HCT116 (cell line): Measurements from ENCODE around the gene CEP290.

Experiments used
- CEBPB ChIP-seq: IDR thresholded peaks from 2 replicates; pipeline ENCODE4 v1.6.1; 2012; ENCODE audit warnings: low read depth
- EGR1 ChIP-seq: IDR thresholded peaks from 2 replicates; pipeline ENCODE4 v1.6.1; 2012; ENCODE audit warnings: low read depth
- EZH2 ChIP-seq: fragments of 200-600 bp; sonication (generic); IDR thresholded peaks from 2 replicates; pipeline ENCODE4 v1.6.1; 2017; ENCODE audit warnings: antibody characterized with exemption, mixed run types
- POLR2A ChIP-seq: IDR thresholded peaks from 2 replicates; pipeline ENCODE4 v1.7.0; 2011; ENCODE audit warnings: borderline replicate concordance; ENCODE audit not compliant: insufficient read depth, insufficient read length; ENCODE audit errors: extremely low read depth
- POLR2AphosphoS5 ChIP-seq: IDR thresholded peaks from 2 replicates; pipeline ENCODE4 v1.6.1; 2011; ENCODE audit warnings: mild to moderate bottlenecking, low read depth, low read length, moderate library complexity
- RAD21 ChIP-seq: IDR thresholded peaks from 2 replicates; pipeline ENCODE4 v1.6.1; 2012; ENCODE audit warnings: low read depth, mild to moderate bottlenecking
- SRF ChIP-seq: IDR thresholded peaks from 2 replicates; pipeline ENCODE4 v1.6.1; 2012; ENCODE audit warnings: low read depth
- YY1 ChIP-seq: IDR thresholded peaks from 2 replicates; pipeline ENCODE4 v1.6.1; 2011; ENCODE audit warnings: low read length, low read depth, moderate library complexity, mild to moderate bottlenecking; ENCODE audit not compliant: insufficient replicate concordance; ENCODE audit errors: extremely low read depth
- TF ChIP-seq, protein P1 (sequence below): IDR thresholded peaks from 2 replicates; pipeline ENCODE4 v1.6.1; 2011; ENCODE audit warnings: mild to moderate bottlenecking, low read length, moderate library complexity; ENCODE audit not compliant: insufficient replicate concordance; ENCODE audit errors: extremely low read depth
- TF ChIP-seq, protein P2 (sequence below), 3 experiments: fragments of 200-600 bp in 1 of 3; sonication (generic) in 1 of 3; IDR thresholded peaks in 2 of 3; conservative IDR thresholded peaks in 1 of 3; 2 replicates each; pipeline ENCODE4 v1.5.1; 2012 to 2017; ENCODE audit warnings: low read depth in 2 of 3, low read length in 2 of 3, antibody characterized with exemption in 1 of 3, borderline replicate concordance in 1 of 3, control low read depth in 1 of 3, mild to moderate bottlenecking in 1 of 3, mixed read lengths in 1 of 3, mixed run types in 1 of 3, moderate library complexity in 1 of 3; ENCODE audit not compliant: insufficient read depth in 1 of 3
- TF ChIP-seq, protein P3 (sequence below): IDR thresholded peaks from 2 replicates; pipeline ENCODE4 v1.6.1; 2012; ENCODE audit warnings: low read depth
- TF ChIP-seq, protein P4 (sequence below): IDR thresholded peaks from 2 replicates; pipeline ENCODE4 v1.6.1; 2012

DNA sequence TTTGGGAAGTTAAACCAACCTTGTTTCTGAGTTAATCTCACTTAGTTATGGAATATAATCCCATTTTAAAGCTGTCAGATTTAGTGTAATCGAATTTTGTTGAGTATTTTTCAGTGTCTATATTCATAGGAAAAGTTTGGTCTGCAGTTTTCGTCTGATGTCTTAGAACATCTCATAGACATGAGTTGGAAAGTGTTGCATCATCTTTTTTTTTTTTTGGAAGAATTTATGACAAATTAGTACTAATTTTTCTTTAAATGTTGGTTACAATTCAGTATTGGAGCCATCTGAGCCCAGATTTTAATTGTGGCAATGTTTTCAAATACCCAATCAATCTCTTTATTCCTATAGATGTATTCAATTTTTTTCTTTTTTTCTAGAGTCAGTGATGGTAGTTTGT is 140.6 kb downstream of the CEP290 start:
- no peak for TF ChIP-seq EZH2
- TF ChIP-seq, protein P1, sequence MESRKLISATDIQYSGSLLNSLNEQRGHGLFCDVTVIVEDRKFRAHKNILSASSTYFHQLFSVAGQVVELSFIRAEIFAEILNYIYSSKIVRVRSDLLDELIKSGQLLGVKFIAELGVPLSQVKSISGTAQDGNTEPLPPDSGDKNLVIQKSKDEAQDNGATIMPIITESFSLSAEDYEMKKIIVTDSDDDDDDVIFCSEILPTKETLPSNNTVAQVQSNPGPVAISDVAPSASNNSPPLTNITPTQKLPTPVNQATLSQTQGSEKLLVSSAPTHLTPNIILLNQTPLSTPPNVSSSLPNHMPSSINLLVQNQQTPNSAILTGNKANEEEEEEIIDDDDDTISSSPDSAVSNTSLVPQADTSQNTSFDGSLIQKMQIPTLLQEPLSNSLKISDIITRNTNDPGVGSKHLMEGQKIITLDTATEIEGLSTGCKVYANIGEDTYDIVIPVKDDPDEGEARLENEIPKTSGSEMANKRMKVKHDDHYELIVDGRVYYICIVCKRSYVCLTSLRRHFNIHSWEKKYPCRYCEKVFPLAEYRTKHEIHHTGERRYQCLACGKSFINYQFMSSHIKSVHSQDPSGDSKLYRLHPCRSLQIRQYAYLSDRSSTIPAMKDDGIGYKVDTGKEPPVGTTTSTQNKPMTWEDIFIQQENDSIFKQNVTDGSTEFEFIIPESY: no peak
- TF ChIP-seq, protein P2, sequence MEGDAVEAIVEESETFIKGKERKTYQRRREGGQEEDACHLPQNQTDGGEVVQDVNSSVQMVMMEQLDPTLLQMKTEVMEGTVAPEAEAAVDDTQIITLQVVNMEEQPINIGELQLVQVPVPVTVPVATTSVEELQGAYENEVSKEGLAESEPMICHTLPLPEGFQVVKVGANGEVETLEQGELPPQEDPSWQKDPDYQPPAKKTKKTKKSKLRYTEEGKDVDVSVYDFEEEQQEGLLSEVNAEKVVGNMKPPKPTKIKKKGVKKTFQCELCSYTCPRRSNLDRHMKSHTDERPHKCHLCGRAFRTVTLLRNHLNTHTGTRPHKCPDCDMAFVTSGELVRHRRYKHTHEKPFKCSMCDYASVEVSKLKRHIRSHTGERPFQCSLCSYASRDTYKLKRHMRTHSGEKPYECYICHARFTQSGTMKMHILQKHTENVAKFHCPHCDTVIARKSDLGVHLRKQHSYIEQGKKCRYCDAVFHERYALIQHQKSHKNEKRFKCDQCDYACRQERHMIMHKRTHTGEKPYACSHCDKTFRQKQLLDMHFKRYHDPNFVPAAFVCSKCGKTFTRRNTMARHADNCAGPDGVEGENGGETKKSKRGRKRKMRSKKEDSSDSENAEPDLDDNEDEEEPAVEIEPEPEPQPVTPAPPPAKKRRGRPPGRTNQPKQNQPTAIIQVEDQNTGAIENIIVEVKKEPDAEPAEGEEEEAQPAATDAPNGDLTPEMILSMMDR (IDR thresholded peaks at IDR 0.05 in 2 of 3, conservative IDR thresholded peaks at IDR 0.05 in 1 of 3; ENCODE audit: borderline replicate concordance in 1 of 3, insufficient read depth in 1 of 3, low read depth in 2 of 3, low read length in 2 of 3): no peak
- TF ChIP-seq POLR2A: no peak
- no peak for TF ChIP-seq YY1
- TF ChIP-seq CEBPB: no peak
- TF ChIP-seq SRF: no peak
- TF ChIP-seq, protein P3, sequence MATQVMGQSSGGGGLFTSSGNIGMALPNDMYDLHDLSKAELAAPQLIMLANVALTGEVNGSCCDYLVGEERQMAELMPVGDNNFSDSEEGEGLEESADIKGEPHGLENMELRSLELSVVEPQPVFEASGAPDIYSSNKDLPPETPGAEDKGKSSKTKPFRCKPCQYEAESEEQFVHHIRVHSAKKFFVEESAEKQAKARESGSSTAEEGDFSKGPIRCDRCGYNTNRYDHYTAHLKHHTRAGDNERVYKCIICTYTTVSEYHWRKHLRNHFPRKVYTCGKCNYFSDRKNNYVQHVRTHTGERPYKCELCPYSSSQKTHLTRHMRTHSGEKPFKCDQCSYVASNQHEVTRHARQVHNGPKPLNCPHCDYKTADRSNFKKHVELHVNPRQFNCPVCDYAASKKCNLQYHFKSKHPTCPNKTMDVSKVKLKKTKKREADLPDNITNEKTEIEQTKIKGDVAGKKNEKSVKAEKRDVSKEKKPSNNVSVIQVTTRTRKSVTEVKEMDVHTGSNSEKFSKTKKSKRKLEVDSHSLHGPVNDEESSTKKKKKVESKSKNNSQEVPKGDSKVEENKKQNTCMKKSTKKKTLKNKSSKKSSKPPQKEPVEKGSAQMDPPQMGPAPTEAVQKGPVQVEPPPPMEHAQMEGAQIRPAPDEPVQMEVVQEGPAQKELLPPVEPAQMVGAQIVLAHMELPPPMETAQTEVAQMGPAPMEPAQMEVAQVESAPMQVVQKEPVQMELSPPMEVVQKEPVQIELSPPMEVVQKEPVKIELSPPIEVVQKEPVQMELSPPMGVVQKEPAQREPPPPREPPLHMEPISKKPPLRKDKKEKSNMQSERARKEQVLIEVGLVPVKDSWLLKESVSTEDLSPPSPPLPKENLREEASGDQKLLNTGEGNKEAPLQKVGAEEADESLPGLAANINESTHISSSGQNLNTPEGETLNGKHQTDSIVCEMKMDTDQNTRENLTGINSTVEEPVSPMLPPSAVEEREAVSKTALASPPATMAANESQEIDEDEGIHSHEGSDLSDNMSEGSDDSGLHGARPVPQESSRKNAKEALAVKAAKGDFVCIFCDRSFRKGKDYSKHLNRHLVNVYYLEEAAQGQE: no peak
- no peak for TF ChIP-seq RAD21
- TF ChIP-seq, protein P4, sequence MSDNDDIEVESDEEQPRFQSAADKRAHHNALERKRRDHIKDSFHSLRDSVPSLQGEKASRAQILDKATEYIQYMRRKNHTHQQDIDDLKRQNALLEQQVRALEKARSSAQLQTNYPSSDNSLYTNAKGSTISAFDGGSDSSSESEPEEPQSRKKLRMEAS: no peak
- no peak for TF ChIP-seq EGR1
- TF ChIP-seq POLR2AphosphoS5: no peak
